HG03095 (cell line): Measurements from ENCODE around the gene PTPRG.
A peak's percentile ranks its signal among the peaks of the same experiment; 100 is the strongest.
"Not testable (repeated sequence)": the region's sequence is repeated elsewhere in the genome, so short reads cannot be mapped to it uniquely, and the experiment has no call there.

Experiments
- ATAC-seq: cut with Tn5 transposase; IDR thresholded peaks from one replicate; pipeline ENCODE4 v1.9.1; 2021; ENCODE audit warnings: moderate library complexity; ENCODE audit not compliant: unreplicated experiment

The PTPRG gene

DNA sequence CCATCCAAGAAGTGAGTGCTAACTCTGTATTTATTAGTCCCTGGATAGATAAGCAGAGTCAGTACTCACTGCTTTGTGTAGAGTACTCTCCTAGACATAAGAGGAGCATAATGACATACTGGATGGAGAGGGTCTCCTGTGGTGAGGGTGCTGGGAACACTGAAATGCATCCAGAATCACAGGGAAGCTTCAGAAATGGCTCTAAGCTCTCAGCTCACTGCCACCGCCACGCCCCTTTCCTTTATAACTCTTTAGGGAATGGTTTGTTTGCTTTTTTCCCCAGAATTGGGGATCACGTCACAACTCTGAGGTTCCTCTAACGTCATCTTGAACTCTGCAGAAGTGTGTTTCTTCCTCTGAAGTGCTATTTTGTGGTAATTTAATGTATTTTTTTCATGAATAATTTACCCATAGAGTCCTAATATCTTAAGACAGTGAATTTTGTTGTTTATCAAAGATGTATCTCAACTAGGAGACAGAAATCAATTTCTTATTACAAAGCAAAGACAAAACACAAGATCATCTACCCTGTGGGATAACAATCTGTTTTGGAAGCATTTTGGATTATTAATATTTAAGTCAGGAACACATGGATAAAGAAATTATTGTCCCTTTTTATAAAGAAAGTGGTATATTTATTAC is 154.6 kb downstream of the PTPRG start:
- no peak for ATAC-seq

DNA sequence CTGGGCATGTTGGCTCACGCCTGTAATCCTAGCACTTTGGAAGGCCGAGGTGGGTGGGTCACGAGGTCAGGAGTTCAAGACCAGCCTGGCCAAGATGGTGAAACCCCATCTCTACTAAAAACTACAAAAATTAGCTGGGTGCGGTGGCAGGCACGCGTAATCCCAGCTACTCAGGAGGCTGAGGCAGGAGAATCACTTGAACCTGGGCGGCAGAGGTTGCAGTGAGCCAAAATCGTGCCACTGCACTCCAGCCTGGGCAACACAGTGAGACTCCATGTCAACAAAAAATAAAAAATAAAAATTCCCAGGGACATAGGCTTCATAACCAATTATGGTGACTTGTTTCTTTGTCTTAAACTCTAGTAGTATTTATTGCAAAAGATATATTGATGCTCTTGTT is 155.3 kb downstream of the PTPRG start:
- ATAC-seq: not testable (repeated sequence)

DNA sequence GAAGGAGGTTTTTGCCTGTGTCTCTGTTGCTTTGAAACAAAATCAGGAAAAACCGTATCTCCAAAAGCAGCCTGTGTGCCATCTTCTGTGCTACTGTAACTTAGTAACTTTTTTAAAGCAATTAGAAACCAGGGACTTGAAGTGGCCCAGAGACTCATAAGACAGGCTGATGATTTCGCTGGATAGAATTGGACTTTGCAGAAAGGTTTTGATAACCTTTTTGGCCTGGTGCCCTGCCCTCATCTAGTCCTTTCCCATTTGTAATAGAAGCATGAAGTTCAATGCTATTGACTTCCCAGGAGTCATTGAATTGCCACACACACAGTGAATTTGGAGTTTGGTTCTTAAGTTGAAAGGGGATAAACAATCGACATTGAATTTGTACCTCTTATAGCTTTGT is 157.2 kb downstream of the PTPRG start:
- ATAC-seq: no peak

DNA sequence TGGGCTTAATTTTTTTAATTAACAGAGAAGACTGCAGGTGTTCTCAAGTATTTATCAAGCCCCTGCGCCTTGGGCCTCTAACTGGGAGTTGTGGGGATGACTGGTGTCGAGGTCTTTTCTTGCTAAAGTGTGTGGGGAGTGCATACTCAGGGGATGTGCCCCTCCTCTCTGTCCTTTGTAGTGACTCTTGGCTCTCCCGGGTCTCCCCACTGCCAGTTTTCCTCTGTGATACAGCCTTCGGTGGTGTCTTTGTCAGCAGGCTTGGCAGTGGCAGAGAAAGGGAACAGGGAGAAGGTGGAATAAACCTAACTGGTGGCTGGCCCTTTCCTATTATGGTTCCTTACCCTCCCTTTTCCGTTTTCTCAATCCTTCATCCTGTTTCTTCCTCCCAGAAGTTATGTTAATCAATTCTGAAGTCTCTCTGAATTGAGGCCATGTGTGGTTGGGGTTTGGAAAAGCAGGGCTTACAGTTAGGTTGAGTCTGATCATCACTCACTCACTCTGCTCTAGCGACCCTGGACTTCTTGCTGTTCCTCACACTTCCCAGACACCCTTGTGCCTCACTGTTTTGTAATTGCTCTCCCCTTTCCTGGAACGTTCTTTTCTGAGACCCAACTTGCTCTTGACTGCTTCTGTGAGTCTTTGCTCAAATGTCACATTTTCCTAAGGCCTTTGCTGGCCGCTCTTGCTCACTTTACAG is 158.1 kb downstream of the PTPRG start:
- no peak for ATAC-seq

DNA sequence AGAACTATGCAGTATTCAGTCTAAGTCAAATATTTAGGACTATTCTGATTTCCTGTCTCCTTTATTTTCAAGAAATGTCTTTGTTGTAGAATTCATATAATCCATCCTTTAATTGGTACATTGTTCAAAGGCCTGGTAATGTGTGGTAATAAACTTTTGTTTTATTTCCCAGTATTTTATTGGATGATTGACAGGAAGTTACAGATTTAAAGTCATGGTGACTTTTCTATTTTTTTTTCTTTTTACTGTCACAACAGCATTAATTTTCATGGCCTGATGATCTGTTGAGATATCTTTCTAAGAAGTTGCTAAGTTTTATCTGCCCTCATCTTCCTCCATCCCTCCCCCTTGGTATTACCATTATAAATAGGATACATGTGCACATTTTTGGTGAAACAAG is 161.7 kb downstream of the PTPRG start:
- no peak for ATAC-seq

- ATAC-seq: peak; percentile 67
Observed at GRCh38 chr3:61724183-61724582, 162.8 kb downstream of the PTPRG start.

DNA sequence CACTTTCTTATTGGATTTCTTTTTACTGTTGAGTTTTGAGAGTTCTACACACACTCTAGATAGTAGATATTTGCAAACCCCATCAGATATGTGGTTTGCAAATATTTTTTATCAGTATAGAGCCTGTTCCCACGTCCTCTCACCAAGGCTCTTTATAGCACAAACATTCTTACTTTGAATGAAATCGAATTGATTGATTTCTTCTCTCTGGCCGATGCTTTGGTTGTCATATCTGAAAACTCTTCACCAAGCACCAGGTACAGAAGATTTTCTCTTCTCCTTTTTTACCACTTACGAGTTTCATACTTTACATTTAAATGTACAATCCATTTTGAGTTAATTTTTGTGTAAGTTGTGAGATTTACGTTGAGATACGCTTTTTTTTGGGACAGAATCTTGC is 163.4 kb downstream of the PTPRG start:
- no peak for ATAC-seq

DNA sequence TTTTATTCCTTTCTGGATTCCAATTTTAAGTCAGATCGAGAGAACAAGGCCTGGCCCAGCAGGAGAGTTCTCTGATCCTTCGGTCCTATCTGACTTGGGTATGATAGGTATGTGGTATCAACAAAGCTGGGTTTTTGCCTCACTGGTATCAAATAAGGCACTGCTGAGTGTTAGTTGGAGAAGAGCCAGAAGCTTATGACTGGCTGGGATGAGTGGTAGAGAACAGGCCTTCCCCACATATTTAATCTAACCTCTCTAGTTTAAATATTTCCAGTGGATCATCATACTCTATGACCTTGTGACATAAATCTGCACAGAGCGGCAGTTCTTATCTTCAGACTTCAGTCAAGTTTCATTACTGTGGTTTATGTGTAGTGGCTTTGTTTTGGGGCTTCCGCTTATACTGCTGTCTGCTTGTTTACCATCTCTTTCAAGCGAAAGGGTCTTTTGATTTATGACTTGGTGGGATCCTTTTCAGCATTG is 164.5 kb downstream of the PTPRG start:
- no peak for ATAC-seq

- ATAC-seq: no peak
Observed at GRCh38 chr3:61727435-61727834, 166.1 kb downstream of the PTPRG start.

DNA sequence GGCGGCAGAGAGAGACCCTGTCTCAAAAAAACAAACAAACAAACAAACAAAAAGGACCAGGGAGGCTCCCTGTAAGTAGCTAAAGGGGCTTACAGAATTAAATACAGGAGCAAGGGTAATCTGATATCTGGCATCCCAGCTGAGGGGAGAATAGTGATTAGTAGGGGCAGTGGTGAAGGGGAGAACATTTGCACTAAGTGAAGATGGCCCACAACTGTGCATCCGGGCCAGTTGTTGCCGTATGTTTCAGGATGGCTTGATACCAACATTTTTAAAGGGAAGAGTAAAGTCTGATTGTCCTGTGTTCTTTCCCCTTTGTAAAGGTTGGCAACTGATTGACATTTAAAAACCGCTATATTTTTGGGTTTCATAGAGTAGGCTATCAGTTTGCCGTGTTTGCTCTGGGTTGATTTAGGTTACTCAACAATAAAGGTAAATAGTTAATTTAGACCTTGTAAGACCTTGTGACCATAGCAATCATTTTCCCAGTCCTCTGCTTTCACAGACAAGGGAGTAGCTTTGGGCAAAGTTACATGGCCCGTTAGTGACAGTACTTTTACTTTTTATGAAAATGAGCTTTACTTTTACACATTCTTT is 167.8 kb downstream of the PTPRG start:
- ATAC-seq: no peak

GRCh38 chr3:61730056-61730455 is 168.7 kb downstream of the PTPRG start:
- ATAC-seq: no peak

GRCh38 chr3:61730577-61731231 is 169.3 kb downstream of the PTPRG start:
- no peak for ATAC-seq

DNA sequence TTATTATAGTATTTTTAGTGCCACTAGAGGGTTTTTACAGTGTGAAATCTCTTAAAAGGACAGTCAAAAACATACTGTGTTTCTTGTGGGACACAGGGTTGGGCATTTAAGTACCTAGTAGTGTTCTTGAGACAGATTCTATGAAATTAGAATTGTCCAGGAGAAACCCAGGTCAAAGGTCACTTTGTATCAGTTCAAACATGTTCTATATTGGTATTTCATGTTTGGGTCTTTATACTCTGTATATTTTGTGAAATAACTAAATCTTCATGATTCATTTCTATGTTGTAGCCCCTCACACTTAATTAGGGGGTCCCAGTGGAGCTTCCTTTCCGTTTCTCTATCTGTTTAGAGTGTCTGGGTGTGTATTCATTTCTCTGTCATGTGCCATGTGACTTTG is 171.6 kb downstream of the PTPRG start:
- ATAC-seq: no peak

GRCh38 chr3:61733876-61734275 is 172.5 kb downstream of the PTPRG start:
- no peak for ATAC-seq

DNA sequence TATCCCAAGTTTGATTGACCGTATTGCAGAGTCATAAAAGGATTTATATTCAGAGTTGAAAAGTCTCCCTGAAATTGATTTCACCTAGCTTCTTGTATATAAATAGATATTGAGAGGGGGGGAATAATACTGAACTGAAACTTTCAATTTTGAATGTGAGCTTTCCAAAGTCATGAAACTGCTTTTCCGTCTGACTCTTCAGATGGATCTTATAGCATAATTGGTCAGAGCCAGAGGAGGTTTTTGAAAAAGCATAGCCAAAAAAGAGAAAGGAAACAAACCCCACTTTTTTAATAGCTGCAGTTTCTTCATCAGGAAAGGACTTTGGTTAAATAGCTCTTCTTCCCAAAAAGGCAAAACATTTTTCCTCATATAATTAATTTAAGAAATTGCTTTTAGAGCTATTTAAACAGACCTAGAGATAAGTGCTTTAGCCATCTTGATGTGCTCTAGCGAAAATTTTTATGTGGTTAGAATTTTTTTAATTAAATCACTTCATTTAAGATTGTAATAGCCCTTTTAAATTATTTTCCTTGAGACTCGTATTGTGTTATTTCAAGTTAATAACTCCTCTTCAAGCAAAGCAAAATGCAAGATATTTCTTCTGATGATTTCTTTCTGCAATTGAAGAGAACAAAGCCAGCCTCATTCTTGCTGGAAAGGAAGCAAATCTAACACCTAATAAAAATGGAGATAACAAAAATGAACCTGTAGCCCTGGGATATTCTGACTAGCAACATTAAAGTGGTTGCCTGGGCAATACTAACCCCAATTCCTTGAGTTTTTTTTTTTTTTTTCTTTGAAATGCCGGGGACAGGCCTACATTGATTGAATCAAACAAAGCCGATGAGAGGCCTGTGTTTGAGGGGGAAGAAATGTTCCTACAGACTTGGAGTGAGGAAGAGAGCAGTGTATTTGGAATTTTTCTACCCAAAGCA is 173.6 kb downstream of the PTPRG start:
- no peak for ATAC-seq

- no peak for ATAC-seq
Observed at GRCh38 chr3:61736506-61736905, 175.1 kb downstream of the PTPRG start.

- no peak for ATAC-seq
Observed at GRCh38 chr3:61739640-61740039, 178.3 kb downstream of the PTPRG start.

DNA sequence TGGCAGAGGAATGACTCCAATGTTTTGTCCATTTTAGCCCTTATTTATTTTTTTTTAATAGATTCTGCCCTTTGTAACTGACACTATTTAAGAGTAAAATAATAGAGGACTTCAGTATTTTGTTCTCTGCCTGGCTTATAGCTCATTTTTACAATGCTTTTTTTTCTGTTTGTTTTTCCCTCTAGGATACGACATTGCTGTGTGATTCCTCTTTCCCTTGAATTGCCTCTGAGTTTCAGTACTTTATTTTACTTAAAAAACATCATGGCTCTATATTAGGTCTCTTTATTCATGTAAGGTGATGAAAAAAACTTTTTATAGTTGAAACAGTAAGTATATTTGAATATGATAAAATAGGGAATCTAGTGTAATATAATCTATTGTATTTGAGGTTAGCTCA is 179.1 kb downstream of the PTPRG start:
- no peak for ATAC-seq

- no peak for ATAC-seq
Observed at GRCh38 chr3:61741551-61741950, 180.2 kb downstream of the PTPRG start.

DNA sequence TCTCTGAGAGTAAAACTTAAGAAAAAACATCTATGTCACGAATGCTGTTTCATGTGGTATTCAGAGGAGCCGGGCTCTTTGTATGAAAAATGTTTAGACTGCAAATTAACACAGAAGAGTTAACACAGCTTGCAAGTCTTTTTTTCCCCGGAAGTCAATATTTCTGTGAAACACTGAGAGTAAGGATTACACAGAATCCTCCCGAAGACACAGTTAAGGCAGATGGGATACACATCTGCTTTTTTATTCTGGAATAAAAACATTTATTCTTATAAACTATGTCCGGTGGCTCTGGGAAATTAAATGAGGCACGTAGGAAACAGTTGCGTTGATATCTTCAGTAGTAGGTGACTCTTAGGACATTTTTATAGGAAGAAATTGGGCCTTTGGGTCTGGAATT is 180.6 kb downstream of the PTPRG start:
- no peak for ATAC-seq

GRCh38 chr3:61743067-61743466 is 181.7 kb downstream of the PTPRG start:
- no peak for ATAC-seq
